Measurements from ENCODE around the gene STAC3.

STAC3 gene

DNA sequence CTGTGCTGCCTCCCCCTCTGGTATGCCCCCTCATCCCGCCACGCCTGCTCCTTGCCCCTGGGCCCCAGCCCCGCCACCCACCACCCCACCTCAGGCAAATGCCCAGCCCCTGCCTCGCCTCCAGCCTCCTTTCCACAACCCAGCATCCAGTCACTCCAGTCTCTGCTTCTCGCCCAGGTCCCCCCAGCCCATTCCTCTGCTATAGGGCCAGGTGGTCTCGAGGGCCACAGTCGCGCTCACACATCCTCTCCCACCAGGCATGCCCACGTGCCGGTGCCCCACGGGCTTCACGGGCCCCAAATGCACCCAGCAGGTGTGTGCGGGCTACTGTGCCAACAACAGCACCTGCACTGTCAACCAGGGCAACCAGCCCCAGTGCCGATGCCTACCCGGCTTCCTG lies 40.5 kb downstream of the STAC3 start:
- no peak overlapping the region for H3K18ac ChIP-seq (ENCODE audit: low read depth in 1 of 2, low read length in 2 of 2)
- 97% methylated on average over 15 of the region's 15 CpGs for WGBS
- no peak overlapping the region for H3K4ac ChIP-seq (ENCODE audit: low read depth in 1 of 2, low read length in 2 of 2)
- H2AK5ac ChIP-seq (ENCODE audit: low read length, severe bottlenecking) = no peak overlapping the region
- H3K9ac ChIP-seq (ENCODE audit: low read length) = no peak overlapping the region
- peaks cover 16% of the 10 kb centered on the region for H3K4me1 ChIP-seq (ENCODE audit: control insufficient read depth, insufficient read depth, low read depth, low read length)
- no peak overlapping the region for H2BK120ac ChIP-seq (ENCODE audit: low read depth, low read length)
- H3K27ac ChIP-seq (ENCODE audit: low read length, poor library complexity, severe bottlenecking) = no peak overlapping the region
- H3K79me1 ChIP-seq (replicated peaks; ENCODE audit: low read length, poor library complexity, severe bottlenecking) = no peaks in the 10 kb centered on the region
- H3K23ac ChIP-seq (ENCODE audit: low read length in 2 of 2) = no peak overlapping the region
- no peak overlapping the region for H2BK15ac ChIP-seq (ENCODE audit: low read depth, poor library complexity, severe bottlenecking)
- H3K4me2 ChIP-seq (ENCODE audit: low read length, poor library complexity, severe bottlenecking) = no peak overlapping the region
- peaks cover 0 to 10% of the 10 kb centered on the region in 2 experiments for H3K27me3 ChIP-seq (ENCODE audit: control insufficient read depth in 1 of 2, insufficient read depth in 1 of 2, low read length in 2 of 2)
- H4K91ac ChIP-seq (ENCODE audit: low read length) = no peak overlapping the region
- no peak for DNase-seq
- no peak overlapping the region for H2BK12ac ChIP-seq (ENCODE audit: low read length in 2 of 2)
- H3K4me3 ChIP-seq (ENCODE audit: insufficient read depth in 1 of 2, low read depth in 1 of 2, low read length in 2 of 2) = no peak overlapping the region
- H3K9me3 ChIP-seq (ENCODE audit: control insufficient read depth, low read length) = no peaks in the 10 kb centered on the region
- H3K14ac ChIP-seq (ENCODE audit: low read length in 2 of 2) = no peak overlapping the region
- no peak overlapping the region for H2BK5ac ChIP-seq (ENCODE audit: low read depth, low read length, poor library complexity, severe bottlenecking)
- H2AFZ ChIP-seq (ENCODE audit: low read depth, low read length) = no peak overlapping the region
- peaks cover 79 to 82% of the 10 kb centered on the region in 2 experiments for H3K36me3 ChIP-seq (ENCODE audit: control insufficient read depth in 1 of 2, insufficient read depth in 2 of 2, low read depth in 1 of 2, low read length in 2 of 2)
- H4K8ac ChIP-seq (ENCODE audit: low read length) = no peak overlapping the region

DNA sequence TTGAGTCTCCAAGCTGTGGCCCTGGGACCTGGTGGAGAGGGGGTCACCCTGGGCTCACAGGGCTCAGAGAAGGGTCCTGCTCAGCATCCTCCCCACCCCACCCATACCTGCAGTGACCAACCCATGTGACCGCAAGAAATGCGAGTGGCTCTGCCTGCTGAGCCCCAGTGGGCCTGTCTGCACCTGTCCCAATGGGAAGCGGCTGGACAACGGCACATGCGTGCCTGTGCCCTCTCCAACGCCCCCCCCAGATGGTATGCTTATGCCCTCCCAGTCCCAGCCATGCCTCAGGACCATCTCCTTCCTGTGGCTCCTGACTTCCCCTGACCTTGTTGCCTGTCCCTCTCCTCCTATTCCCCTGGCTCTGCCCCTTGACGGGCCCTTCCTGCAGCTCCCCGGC lies 41.1 kb downstream of the STAC3 start:
- Histone ChIP-seq H3K9me3 (ENCODE audit: control insufficient read depth, low read length) (no peaks in the 10 kb centered on the region), H3K4me3 (ENCODE audit: insufficient read depth in 1 of 2, low read depth in 1 of 2, low read length in 2 of 2) (no peak overlapping the region), H3K4me2 (ENCODE audit: low read length, poor library complexity, severe bottlenecking) (no peak overlapping the region), H3K27me3 (ENCODE audit: control insufficient read depth in 1 of 2, insufficient read depth in 1 of 2, low read length in 2 of 2) (peaks cover 0 to 5% of the 10 kb centered on the region in 2 experiments), H4K8ac (ENCODE audit: low read length) (no peak overlapping the region), H3K18ac (ENCODE audit: low read depth in 1 of 2, low read length in 2 of 2) (no peak overlapping the region), H2AK5ac (ENCODE audit: low read length, severe bottlenecking) (no peak overlapping the region), H2AFZ (ENCODE audit: low read depth, low read length) (no peak overlapping the region), H2BK120ac (ENCODE audit: low read depth, low read length) (no peak overlapping the region), H2BK12ac (ENCODE audit: low read length in 2 of 2) (no peak overlapping the region), H3K4ac (ENCODE audit: low read depth in 1 of 2, low read length in 2 of 2) (no peak overlapping the region), H3K14ac (ENCODE audit: low read length in 2 of 2) (no peak overlapping the region), H3K9ac (ENCODE audit: low read length) (no peak overlapping the region), H4K91ac (ENCODE audit: low read length) (no peak overlapping the region), H2BK15ac (ENCODE audit: low read depth, poor library complexity, severe bottlenecking) (no peak overlapping the region), H3K27ac (ENCODE audit: low read length, poor library complexity, severe bottlenecking) (no peak overlapping the region), H2BK5ac (ENCODE audit: low read depth, low read length, poor library complexity, severe bottlenecking) (no peak overlapping the region), H3K23ac (ENCODE audit: low read length in 2 of 2) (no peak overlapping the region), H3K36me3 (ENCODE audit: control insufficient read depth in 1 of 2, insufficient read depth in 2 of 2, low read depth in 1 of 2, low read length in 2 of 2) (peaks cover 85 to 88% of the 10 kb centered on the region in 2 experiments), H3K4me1 (ENCODE audit: control insufficient read depth, insufficient read depth, low read depth, low read length) (peaks cover 16% of the 10 kb centered on the region), H3K79me1 (replicated peaks; ENCODE audit: low read length, poor library complexity, severe bottlenecking) (no peaks in the 10 kb centered on the region)
- 94% methylated on average over 8 of the region's 8 CpGs for WGBS
- no peak for DNase-seq

- H3K4ac ChIP-seq (ENCODE audit: low read depth in 1 of 2, low read length in 2 of 2) = no peak overlapping the region
- H3K4me1 ChIP-seq (ENCODE audit: control insufficient read depth, insufficient read depth, low read depth, low read length) = peaks cover 9% of the 10 kb centered on the region
- no peaks in the 10 kb centered on the region for H3K9me3 ChIP-seq (ENCODE audit: control insufficient read depth, low read length)
- H3K4me3 ChIP-seq (ENCODE audit: insufficient read depth in 1 of 2, low read depth in 1 of 2, low read length in 2 of 2) = no peak overlapping the region
- no peak overlapping the region for H3K27ac ChIP-seq (ENCODE audit: low read length, poor library complexity, severe bottlenecking)
- no peak overlapping the region for H2AK5ac ChIP-seq (ENCODE audit: low read length, severe bottlenecking)
- no peak overlapping the region for H2AFZ ChIP-seq (ENCODE audit: low read depth, low read length)
- no peak overlapping the region for H2BK5ac ChIP-seq (ENCODE audit: low read depth, low read length, poor library complexity, severe bottlenecking)
- no peak overlapping the region for H2BK15ac ChIP-seq (ENCODE audit: low read depth, poor library complexity, severe bottlenecking)
- peaks cover 92 to 94% of the 10 kb centered on the region in 2 experiments for H3K36me3 ChIP-seq (ENCODE audit: control insufficient read depth in 1 of 2, insufficient read depth in 2 of 2, low read depth in 1 of 2, low read length in 2 of 2)
- H2BK120ac ChIP-seq (ENCODE audit: low read depth, low read length) = no peak overlapping the region
- H3K27me3 ChIP-seq (ENCODE audit: control insufficient read depth in 1 of 2, insufficient read depth in 1 of 2, low read length in 2 of 2) = no peaks in the 10 kb centered on the region
- H4K8ac ChIP-seq (ENCODE audit: low read length) = no peak overlapping the region
- 93% methylated on average over 21 of the region's 22 CpGs for WGBS
- peak overlapping the region; percentile 11 for H3K9ac ChIP-seq (ENCODE audit: low read length)
- H3K79me1 ChIP-seq (replicated peaks; ENCODE audit: low read length, poor library complexity, severe bottlenecking) = no peaks in the 10 kb centered on the region
- H2BK12ac ChIP-seq (ENCODE audit: low read length in 2 of 2) = no peak overlapping the region
- no peak overlapping the region for H3K4me2 ChIP-seq (ENCODE audit: low read length, poor library complexity, severe bottlenecking)
- H3K23ac ChIP-seq (ENCODE audit: low read length in 2 of 2) = no peak overlapping the region
- H4K91ac ChIP-seq (ENCODE audit: low read length) = no peak overlapping the region
- no peak for DNase-seq
- H3K18ac ChIP-seq (ENCODE audit: low read depth in 1 of 2, low read length in 2 of 2) = no peak overlapping the region
- no peak overlapping the region for H3K14ac ChIP-seq (ENCODE audit: low read length in 2 of 2)
Measured at GRCh38 chr12:57208631-57209282, 42.2 kb downstream of the STAC3 start.

DNA sequence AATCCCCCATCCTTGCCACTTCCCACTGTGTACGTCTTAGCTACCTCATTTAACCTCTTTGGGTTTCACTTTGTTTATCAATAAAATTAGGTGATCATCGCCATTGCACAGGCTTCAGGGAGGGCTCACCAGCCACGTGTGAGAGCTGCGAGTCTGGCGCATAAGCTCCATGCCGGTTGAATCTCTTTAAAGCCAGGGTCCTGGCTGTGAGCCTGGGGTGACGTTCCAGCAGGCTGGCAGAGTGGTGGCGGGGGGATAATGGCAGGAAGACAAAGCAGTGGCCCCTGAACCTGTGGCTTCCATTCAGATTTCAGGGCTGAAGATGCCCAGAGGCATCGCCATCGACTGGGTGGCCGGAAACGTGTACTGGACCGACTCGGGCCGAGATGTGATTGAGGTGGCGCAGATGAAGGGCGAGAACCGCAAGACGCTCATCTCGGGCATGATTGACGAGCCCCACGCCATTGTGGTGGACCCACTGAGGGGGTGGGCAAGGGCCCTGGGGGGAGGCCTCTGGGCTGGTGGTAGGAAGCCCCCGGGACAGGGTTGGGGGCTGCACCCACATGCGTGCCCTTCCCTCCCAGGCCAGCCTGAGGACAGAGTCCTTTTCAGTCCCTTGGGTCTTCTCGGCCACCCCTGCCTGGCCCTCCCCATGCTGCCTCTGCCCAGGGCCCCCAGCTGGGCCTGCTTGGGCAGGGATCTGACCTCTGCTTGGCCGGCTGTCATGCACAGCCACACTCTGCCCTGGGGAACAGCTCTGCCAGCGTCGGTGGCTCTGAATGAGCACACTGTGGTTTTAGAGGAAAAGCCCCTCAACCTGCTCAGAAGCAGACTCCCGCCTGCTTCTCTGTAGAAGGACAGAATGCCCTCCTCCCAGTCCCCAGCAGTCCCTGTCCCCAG lies 43.0 kb downstream of the STAC3 start:
- Histone ChIP-seq H3K27ac (ENCODE audit: low read length, poor library complexity, severe bottlenecking) (no peak overlapping the region), H2BK120ac (ENCODE audit: low read depth, low read length) (no peak overlapping the region), H2BK5ac (ENCODE audit: low read depth, low read length, poor library complexity, severe bottlenecking) (no peak overlapping the region), H3K9ac (ENCODE audit: low read length) (peak overlapping the region; percentile 11), H3K36me3 (ENCODE audit: control insufficient read depth in 1 of 2, insufficient read depth in 2 of 2, low read depth in 1 of 2, low read length in 2 of 2) (peaks cover 96 to 97% of the 10 kb centered on the region in 2 experiments), H2BK15ac (ENCODE audit: low read depth, poor library complexity, severe bottlenecking) (no peak overlapping the region), H3K4me1 (ENCODE audit: control insufficient read depth, insufficient read depth, low read depth, low read length) (peaks cover 8% of the 10 kb centered on the region), H3K4me3 (ENCODE audit: insufficient read depth in 1 of 2, low read depth in 1 of 2, low read length in 2 of 2) (no peak overlapping the region), H3K23ac (ENCODE audit: low read length in 2 of 2) (no peak overlapping the region), H2AFZ (ENCODE audit: low read depth, low read length) (no peak overlapping the region), H3K27me3 (ENCODE audit: control insufficient read depth in 1 of 2, insufficient read depth in 1 of 2, low read length in 2 of 2) (no peaks in the 10 kb centered on the region), H4K91ac (ENCODE audit: low read length) (no peak overlapping the region), H4K8ac (ENCODE audit: low read length) (no peak overlapping the region), H2AK5ac (ENCODE audit: low read length, severe bottlenecking) (no peak overlapping the region), H3K4ac (ENCODE audit: low read depth in 1 of 2, low read length in 2 of 2) (no peak overlapping the region), H3K18ac (ENCODE audit: low read depth in 1 of 2, low read length in 2 of 2) (no peak overlapping the region), H3K4me2 (ENCODE audit: low read length, poor library complexity, severe bottlenecking) (no peak overlapping the region), H2BK12ac (ENCODE audit: low read length in 2 of 2) (no peak overlapping the region), H3K9me3 (ENCODE audit: control insufficient read depth, low read length) (no peaks in the 10 kb centered on the region), H3K79me1 (replicated peaks; ENCODE audit: low read length, poor library complexity, severe bottlenecking) (peaks cover 1% of the 10 kb centered on the region), H3K14ac (ENCODE audit: low read length in 2 of 2) (no peak overlapping the region)
- no peak for DNase-seq
- 95% methylated on average over 29 of the region's 29 CpGs for WGBS

All from mesenchymal stem cell (in vitro differentiated cells and primary cell).